HG03442 (cell line): ENCODE results near the gene TMEM18.
"Not testable (repeated sequence)": the region's sequence is repeated elsewhere in the genome, so short reads cannot be mapped to it uniquely, and the experiment has no call there.

Experiments
- ATAC-seq: cut with Tn5 transposase; IDR thresholded peaks from one replicate; pipeline ENCODE4 v1.9.1; 2021; ENCODE audit warnings: mild to moderate bottlenecking, moderate library complexity; ENCODE audit not compliant: unreplicated experiment

The TMEM18 gene

GRCh38 chr2:677056-677958, at the start of gene TMEM18:
TSS of gene TMEM18 (minus strand) at chr2:677406. CDS start at chr2:677345, 61 bp downstream.
- peak; percentile 43 for ATAC-seq

GRCh38 chr2:726169-726568, 49.0 kb upstream of the TMEM18 start:
- peak; percentile 90 for ATAC-seq

GRCh38 chr2:725468-725867, 48.3 kb upstream of the TMEM18 start:
- no peak for ATAC-seq

GRCh38 chr2:723761-724160, 46.6 kb upstream of the TMEM18 start:
- no peak for ATAC-seq

- ATAC-seq: no peak
These were observed 43.6 kb upstream of the TMEM18 start for GRCh38 chr2:720842-721241.

- ATAC-seq: no peak
These were observed 42.5 kb upstream of the TMEM18 start for GRCh38 chr2:719734-720133.

- ATAC-seq: no peak
These were observed 42.0 kb upstream of the TMEM18 start for GRCh38 chr2:719191-719590.

- ATAC-seq: no peak
These were observed 40.5 kb upstream of the TMEM18 start for GRCh38 chr2:717661-718060.

- ATAC-seq: no peak
These were observed 38.8 kb upstream of the TMEM18 start for GRCh38 chr2:715854-716560.

GRCh38 chr2:715038-715437, 37.8 kb upstream of the TMEM18 start:
- ATAC-seq: no peak

- ATAC-seq: peak; percentile 96
These were observed 37.0 kb upstream of the TMEM18 start for GRCh38 chr2:714005-714741.

GRCh38 chr2:710867-711665, 33.9 kb upstream of the TMEM18 start:
- ATAC-seq: no peak

- no peak for ATAC-seq
These were observed 32.0 kb upstream of the TMEM18 start for GRCh38 chr2:709138-709765.

GRCh38 chr2:708667-709066, 31.5 kb upstream of the TMEM18 start:
- ATAC-seq: no peak

- ATAC-seq: peak; percentile 95
These were observed 28.8 kb upstream of the TMEM18 start for GRCh38 chr2:705971-706511.

GRCh38 chr2:702765-703164, 25.6 kb upstream of the TMEM18 start:
- not testable (repeated sequence) for ATAC-seq

- no peak for ATAC-seq
These were observed 19.9 kb upstream of the TMEM18 start for GRCh38 chr2:696999-697627.

GRCh38 chr2:696463-696862, 19.3 kb upstream of the TMEM18 start:
- peak; percentile 97 for ATAC-seq

- no peak for ATAC-seq
These were observed 17.8 kb upstream of the TMEM18 start for GRCh38 chr2:694906-695510.
